IPS-11a (cell line): ENCODE measurements around the gene CAMSAP3.
"Not testable (repeated sequence)": the region's sequence is repeated elsewhere in the genome, so short reads cannot be mapped to it uniquely, and the experiment has no call there.

Source experiments
- H3K4me3 ChIP-seq: one replicate; pipeline ENCODE4 v1.5.1; 2013; ENCODE audit warnings: low read depth, low read length, control low read depth

Gene CAMSAP3

DNA sequence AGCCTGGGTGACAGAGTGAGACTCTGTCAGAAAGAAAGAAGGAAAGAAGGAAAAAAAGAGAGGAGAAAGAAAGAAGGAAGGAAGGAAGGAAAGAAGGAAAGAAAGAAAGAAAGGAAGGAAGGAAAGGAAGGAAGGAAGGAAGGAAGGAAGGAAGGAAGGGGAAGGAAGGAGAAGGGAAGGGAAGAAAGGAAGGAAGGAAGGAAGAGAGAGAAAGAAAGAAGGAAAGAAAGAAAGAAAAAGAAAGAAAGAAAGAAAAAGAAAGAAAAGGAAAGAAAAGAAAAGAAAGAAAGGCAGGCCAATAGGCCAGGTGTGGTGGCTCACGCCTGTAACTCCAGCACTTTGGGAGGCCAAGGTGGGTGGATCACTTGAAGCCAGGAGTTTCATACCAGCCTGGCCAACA lies 18.2 kb upstream of the CAMSAP3 start:
- H3K4me3 ChIP-seq = not testable (repeated sequence)

DNA sequence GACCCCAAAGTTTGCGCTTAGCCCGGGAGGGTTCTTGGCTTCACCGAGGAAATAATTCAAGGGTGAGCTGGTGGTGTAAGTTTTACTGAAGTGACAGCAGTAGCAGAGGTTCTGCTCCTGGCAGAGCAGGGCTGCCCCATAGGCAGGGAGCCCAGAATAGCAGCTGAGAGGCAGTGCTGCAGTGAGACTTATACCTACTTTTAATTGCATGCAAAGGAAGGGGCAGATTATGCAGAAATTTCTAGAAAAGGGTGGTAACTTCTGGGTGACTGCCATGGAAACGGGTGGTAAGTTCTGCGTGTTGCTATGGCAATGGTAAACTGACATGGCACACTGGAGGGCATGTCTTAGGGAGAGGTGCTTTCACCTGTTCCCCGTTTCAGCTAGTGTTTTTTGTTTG lies 17.5 kb upstream of the CAMSAP3 start:
- H3K4me3 ChIP-seq = no peak overlapping the region

DNA sequence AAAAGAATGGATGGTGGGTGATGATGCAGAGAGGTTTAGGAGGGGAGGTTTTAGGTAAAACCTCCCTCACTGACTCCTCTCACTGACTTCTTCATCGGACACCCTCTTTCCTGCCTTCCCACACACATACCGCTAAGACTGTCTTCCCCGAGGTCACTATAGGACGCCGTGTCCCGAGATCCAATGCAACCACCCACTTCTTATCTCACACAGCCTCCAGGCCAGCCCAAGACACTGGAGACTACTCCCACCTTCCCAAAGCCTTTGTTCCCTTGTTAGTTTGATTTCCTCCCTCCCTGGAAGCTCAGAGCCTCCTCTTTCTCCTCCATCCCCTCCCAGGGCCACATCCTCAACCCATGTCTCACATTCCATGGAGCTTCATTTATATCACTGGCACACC lies 16.5 kb upstream of the CAMSAP3 start:
- no peak overlapping the region for H3K4me3 ChIP-seq

DNA sequence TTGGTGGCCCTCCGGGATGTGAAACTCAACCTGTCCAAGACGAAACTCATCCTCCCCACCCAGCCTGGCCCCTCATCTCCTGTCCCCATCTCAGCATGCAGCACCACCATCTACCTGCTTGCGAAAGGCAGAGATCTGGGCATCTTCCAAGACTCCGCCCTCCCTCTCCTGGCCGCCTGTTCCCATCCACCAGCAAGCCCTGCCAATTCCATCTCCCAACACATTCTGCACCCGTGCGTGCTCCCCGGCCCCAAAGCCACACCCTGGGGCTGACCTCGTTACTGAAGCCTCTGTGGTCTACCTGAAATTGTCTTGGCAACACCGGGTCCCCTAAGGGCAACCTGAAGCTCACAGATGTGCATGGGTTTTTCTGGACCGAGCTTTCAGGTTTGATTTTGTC lies 13.2 kb upstream of the CAMSAP3 start:
- no peak overlapping the region for H3K4me3 ChIP-seq

DNA sequence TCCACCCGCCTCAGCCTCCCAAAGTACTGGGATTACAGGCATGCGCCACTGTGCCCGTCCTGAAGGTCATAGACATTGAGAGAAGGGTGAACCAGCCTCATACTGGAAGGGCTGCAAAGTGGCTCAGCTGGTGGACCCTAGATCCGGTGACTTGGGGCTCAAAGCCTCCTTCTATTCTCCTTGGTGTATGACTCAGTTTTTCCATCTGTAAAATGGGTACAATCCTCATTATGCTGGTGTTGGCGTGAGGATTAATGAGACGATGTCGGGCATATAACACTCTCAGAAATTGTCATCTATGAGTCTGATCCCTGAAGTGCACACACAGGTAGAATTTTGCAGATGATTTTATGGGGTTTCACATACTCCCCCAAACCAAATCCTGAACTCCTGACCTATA lies 5.8 kb upstream of the CAMSAP3 start:
- H3K4me3 ChIP-seq = no peak overlapping the region

DNA sequence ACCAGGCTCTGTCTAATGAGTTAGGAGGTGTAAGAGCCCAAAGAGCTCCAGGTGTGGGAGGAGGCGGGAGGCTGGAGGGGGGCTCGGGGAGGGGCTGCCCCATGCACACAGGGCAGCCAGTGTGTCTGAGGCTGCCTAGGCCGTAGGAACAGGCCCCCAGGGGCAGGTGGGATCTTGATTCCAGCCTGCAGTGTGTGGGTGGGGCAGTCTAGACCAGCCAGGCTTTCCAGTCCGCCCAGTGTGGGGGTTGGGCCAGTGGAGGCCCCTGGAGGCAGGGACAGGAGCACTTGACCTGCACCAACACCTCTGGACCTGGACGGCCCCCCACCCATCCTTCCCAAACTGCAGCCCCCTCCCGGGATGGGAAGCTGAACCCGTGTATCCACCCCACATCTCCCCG lies 5.4 kb upstream of the CAMSAP3 start:
- no peak overlapping the region for H3K4me3 ChIP-seq

DNA sequence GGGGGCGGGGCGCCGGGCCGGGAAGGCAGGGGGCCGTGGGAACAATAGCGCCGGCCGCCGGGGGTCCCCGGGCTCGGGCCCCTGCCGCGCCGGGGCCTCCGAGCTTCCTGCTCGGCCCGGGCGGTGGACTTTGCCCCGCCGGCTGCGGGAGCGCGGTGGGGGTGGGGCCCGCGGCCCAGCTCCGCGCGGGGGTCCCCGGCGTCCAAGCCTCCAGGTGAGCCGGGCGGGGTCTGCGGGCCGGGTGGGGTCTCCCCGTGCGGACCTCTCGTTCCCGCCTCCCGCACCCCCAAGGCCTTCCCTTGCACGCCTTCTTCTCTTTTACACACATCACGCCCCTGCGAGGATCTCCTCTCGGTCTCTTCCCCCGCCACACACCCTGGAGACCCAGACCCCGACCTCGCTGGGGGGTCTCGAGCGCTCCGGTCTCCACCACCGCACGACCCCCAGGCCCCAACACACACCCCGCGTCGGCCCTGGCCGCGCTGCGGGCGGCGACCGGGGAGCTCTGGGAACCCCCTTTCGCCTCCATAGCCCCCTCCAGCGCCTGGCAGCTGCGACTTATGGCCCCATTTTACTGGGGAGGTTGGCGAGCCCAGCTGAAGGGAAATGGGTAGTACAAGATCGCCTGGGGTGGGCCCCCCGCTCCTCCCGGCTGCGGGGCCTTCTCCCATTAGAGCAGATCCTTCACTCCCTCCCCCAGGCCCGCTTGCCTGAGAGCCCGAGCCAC lies 711 bp downstream of the CAMSAP3 start:
- H3K4me3 ChIP-seq = peak overlapping the region; percentile 56

DNA sequence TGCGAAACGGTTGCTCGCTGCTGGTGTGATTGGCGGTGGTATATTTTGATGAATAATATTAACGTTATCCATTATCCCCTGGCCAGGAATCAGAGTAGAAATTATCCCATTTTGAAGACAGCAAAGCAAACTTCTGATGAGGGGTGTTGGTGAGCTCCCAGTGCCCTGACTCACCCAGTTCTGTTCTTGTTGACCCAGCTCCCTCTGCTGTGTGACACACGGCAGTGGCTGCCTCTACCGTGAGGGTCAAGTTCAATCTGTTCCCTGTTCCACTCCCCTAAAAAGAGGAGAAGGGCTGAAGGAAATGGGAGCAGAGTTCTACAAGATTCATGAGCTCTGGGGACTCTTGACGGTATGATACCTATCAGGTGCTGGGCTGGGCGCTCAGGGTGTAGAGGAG lies 2.0 kb downstream of the CAMSAP3 start:
- no peak overlapping the region for H3K4me3 ChIP-seq

DNA sequence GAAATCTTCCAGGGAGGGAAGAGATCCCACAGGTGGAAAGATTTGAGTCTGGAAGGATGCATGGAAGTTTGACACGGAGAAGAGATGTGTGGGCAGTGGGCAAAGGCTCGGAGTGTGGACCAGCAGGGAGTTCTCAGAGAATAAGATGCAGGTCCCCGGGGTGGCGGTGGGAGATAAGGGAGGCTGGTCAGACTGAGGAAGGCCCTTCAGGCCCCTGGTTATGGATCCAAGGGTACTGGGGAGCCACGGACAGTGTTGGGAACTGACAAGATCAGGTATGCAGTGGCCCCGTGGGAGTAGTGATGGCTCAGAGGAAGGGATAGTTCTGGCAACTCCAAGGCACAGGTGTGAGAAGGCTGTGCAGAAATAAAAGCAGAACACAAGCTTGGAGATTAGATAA lies 2.5 kb downstream of the CAMSAP3 start:
- H3K4me3 ChIP-seq = no peak overlapping the region

DNA sequence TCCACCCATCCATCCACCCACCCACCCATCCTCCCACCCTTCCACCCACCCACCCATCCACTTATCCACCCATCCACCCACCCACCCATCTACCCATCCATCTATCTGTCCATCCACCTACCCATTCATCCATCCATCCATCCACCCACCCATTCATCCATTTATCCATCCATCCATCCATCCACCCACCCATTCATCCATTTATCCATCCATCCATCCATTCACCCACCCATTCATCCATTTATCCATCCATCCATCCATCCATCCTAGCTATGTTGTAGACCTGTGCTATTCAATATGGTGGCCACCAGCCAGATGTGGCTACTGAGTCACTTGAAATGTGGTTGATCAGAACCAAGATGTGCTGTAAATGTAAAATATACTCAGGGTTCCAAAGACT lies 5.1 kb downstream of the CAMSAP3 start:
- no peak overlapping the region for H3K4me3 ChIP-seq

DNA sequence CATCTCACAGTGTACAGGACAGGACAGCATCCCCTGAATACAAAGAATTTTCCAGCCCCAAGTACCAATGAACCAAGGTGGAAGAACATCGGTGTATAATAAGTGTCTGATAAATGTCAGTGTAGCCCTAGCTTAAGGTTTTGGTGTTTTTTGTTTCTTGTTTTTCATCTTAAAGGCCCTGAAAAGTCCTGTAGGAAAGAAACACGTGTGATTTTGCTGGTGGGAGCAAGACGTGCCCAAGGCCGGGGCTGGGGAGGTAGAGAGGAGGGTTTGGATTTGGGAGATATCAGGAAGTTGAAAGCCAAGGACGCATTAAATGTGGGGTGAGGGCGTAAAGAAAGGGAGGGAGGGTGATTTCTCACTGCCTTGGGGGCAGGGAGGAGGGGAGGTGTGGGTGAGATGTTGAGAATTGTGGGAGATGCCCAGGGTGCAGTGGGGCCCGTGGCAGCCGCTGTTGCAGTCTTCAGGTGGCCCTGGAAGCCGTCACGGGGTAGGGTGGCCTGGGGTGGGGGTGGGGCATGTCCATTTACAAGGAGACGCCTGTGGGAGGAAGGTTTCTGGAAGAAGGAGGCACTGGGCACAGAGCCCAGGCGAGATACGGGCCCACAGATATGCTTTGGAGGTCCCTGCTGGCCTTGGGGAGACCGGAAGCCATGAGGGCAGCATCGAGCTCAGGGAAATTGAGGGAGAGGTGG lies 6.7 kb downstream of the CAMSAP3 start:
- no peak overlapping the region for H3K4me3 ChIP-seq

DNA sequence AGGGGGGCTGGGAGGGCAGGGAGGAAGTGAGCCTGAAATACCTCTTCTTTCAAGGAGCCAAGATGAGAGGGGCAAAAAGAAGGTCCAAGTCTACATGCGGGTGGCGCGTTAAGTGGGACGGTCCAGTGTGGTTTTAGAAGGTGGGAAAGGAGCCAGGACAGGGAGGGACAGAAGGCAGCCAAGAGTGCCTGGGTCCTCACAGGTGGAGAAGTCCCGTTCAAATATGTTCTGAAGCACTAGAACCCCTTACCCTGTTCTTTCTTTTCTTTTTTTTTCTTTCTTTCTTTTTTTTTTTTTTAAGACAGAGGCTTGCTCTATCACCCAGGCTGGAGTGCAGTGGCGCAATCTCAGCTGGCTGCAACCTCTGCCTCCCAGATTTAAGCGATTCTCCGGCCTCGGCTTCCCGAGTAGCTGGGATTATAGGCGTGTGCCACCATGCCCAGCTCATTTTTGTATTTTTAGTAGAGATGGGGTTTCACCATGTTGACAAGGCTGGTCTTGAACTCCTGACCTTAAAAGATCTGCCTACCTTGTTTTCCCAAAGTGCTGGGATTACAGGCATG lies 7.4 kb downstream of the CAMSAP3 start:
- H3K4me3 ChIP-seq = no peak overlapping the region

DNA sequence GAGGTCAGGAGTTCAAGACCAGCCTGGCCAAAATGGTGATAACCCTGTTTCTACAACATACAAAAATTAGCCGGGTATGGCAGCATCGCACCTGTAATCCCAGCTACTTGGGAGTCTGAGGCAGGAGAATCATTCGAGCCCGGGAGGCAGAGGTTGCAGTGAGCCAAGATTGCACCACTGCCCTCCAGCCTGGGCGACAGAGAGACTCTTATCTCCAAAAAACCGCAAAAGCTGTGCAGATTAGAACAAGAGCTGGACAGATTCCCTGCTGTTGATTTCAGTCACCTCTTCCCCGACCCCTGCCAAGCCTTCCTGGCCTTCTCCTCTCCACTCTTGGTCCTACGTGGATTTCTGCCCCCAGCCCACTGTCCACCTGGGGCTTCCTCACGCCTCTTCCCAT lies 8.3 kb downstream of the CAMSAP3 start:
- H3K4me3 ChIP-seq = no peak overlapping the region

DNA sequence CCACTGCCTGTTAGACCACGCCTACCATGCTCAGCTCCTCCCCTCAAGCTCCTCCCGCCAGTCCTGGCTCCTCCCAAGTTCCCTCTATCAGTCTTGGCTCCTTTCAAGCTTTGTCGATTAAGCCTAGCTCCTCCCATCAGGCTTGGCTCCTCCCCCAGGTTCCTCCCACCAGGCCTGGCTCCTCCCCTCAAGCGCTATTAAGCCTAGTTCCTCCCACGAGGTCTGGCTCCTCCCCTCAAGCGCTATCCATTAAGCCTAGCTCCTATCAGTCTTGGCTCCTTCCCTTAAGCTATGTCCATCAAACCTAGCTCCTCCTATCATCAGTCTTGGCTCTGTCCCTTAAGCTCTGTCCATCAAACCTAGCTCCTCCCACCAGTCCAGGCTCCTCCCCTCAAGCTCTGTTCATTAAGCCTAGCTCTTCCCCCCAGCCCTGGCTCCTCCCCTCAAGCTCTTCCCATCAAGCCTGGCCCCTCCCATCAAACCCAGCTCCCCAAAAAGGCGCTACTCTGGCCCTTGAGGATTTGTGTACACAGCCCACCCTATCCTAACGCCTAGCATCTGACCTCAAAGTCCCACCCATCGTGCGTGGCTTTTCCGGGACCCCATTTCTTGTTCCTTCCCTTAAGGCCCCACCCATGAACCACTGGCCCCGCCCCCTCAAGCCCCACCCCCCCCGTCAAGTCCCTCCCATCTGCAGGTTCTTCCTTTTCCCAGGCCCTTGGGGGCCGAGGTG lies 10.0 kb downstream of the CAMSAP3 start:
- H3K4me3 ChIP-seq = no peak overlapping the region

DNA sequence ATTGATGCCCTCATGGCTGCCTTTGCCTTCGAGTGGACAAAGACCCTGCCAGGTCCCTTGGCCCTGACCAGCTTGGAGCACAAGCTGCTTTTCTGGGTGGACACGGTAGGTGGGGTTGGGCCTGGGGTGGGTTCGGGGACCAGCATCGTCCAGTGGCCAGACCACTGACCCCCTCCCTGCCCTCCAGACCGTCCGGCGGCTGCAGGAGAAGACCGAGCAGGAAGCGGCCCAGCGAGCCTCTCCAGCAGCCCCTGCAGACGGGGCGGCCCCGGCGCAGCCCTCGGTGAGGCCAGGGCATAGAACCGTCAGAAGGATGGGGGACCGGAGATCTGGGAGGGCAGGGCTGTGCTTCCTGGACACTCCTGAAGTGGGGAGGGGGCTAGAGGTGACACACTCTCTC lies 10.6 kb downstream of the CAMSAP3 start:
- H3K4me3 ChIP-seq = no peak overlapping the region

DNA sequence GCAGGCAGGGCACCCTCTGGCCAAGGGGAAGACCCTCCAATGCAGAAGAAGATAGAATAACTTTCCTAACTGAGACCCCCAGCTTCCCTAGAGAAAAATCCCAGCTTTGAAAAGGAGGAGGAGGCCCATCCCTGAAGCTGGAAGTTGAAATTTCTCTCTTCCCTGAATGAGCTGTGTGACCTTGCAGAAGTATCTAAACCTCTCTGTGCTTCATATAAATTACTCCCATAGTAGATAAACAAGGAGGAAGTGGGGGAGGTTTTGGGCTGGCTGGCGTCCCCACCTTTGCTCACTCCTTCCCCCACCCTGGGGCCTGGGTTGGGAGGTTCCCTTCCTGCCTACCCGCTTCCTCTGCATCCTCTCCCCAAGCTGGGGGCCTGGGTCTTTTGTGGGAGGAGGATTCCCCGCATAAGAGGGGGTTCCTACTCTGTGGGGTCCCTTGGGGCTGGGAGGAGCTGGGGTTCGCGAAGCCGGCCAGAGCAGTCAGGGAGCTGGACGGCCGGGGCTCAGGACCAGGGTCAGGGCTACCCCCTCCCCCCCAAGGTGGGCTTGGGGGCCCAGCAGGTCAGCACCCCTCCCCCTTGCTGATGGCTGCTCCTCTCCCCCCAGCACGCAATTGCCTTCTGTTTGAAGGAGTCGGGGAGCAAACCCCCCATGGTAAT lies 11.7 kb downstream of the CAMSAP3 start:
- no peak overlapping the region for H3K4me3 ChIP-seq

DNA sequence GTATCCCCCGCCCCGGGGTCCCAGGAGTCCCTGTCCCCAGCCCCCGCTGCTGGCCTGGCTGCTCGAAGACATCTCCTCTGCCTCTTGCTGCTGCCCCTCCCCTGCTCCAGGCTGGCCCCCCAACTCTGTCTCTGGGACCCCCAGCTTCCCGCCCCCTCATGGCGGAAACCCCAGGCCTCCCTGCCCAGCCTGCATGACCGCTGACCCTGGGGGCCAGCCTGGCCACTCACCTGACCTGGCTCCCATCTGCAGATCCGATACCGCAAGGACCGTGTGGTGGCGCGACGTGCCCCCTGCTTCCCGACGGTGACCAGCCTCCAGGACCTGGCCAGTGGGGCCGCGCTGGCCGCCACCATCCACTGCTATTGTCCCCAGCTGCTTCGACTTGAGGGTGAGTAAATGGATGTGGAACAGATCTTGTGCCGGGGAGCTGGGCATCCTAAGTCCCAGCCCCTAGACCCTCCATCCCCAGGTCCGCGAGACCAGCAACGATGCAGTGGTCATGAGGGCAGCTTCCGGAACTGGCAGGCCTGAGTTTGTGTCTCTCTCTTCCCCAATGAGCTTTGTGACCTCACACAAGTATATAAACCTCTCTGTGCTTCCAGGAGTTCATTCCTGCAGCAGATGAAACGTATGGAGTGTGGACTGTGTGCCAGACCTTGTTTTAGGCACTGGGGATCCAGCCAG lies 12.4 kb downstream of the CAMSAP3 start:
- no peak overlapping the region for H3K4me3 ChIP-seq

DNA sequence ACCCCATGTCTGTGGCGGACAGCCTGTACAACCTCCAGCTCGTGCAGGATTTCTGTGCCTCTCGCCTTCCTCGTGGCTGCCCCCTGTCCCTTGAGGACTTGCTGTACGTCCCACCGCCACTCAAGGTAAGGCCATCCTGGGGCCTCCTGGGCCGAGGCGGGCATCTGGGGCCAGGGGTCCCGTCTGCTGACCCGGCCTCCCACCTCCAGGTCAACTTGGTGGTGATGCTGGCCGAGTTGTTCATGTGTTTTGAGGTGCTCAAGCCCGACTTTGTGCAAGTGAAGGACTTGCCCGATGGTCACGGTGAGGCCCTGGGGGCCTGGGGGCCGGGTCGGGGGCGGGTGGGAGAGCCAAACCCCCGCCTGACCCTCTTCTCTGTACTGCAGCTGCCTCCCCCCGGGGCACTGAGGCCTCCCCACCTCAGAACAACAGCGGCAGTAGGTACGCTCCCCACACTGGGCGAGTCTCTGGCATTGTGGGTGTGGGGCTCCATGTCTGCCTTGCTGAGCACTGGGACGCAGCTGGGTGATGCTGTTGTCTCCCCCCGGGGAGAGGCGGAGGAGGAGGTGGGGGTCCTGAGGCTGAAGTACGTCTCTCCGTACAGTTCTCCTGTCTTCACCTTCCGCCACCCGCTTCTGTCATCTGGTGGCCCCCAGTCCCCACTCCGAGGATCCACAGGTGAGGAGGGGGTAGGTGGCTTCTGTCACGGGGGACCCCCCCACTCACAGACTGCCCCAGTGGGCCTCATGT lies 15.0 kb downstream of the CAMSAP3 start:
- no peak overlapping the region for H3K4me3 ChIP-seq

DNA sequence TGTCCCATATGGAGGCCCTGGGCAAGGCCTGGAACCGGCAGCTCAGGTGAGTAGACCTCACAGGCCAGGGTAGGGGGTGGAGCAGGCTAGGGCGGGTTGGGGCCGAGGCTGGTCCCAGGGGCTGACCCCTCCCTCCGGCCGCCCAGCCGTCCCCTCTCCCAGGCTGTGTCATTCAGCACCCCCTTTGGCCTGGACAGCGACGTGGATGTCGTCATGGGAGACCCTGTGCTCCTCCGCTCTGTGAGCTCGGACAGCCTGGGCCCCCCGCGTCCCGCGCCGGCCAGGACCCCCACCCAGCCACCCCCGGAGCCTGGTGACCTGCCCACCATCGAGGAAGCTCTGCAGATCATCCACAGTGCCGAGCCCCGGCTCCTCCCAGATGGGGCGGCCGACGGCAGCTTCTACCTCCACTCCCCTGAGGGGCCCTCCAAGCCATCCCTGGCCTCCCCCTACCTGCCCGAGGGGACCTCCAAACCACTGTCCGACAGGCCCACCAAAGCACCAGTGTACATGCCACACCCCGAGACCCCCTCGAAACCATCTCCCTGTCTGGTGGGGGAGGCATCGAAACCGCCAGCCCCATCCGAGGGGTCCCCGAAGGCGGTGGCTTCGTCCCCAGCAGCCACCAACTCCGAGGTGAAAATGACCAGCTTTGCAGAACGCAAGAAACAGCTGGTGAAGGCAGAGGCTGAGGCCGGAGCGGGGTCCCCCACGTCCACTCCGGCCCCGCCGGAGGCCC lies 16.0 kb downstream of the CAMSAP3 start:
- H3K4me3 ChIP-seq = no peak overlapping the region
